NCI-H2081 (cell line): ENCODE measurements around the gene LRRC8E.
A peak's percentile ranks its signal among the peaks of the same experiment; 100 is the strongest.
"Not testable (repeated sequence)": the region's sequence is repeated elsewhere in the genome, so short reads cannot be mapped to it uniquely, and the experiment has no call there.

Experiments
- DNase-seq, 2 experiments: peaks; one replicate each; lab custom pipeline; 2025; lab: John Stamatoyannopoulos, UW

Gene LRRC8E

GRCh38 chr19:7908742-7909461 lies 20.6 kb downstream of the LRRC8E start:
- no peak for DNase-seq

DNA sequence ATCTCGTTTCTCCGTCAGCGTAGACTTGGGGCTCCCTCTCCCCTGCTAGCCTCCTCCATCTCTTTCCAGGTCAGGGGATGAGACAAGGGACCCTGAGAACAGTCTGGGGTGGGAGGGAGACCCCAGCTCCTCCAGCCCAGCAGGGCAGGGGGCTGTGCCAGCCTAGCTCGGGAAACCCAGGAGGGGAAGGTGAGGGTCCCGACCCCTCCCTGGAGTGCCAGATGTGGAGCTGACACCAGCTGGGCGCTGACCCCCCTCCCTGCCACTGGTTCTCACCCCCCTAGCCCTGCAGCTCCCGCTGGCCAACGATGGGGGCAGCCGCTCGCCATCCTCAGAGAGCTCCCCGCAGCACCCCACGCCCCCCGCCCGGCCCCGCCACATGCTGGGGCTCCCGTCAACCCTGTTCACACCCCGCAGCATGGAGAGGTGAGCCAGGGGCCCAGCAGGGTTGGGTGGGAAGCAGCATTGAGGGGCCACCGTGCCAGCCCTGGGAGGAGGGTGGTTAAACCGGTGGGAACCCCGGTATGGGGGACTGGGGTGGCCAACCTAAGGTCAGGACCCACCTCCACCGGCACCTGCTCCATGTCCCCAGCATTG lies 21.3 kb downstream of the LRRC8E start:
- DNase-seq, result no peak

DNA sequence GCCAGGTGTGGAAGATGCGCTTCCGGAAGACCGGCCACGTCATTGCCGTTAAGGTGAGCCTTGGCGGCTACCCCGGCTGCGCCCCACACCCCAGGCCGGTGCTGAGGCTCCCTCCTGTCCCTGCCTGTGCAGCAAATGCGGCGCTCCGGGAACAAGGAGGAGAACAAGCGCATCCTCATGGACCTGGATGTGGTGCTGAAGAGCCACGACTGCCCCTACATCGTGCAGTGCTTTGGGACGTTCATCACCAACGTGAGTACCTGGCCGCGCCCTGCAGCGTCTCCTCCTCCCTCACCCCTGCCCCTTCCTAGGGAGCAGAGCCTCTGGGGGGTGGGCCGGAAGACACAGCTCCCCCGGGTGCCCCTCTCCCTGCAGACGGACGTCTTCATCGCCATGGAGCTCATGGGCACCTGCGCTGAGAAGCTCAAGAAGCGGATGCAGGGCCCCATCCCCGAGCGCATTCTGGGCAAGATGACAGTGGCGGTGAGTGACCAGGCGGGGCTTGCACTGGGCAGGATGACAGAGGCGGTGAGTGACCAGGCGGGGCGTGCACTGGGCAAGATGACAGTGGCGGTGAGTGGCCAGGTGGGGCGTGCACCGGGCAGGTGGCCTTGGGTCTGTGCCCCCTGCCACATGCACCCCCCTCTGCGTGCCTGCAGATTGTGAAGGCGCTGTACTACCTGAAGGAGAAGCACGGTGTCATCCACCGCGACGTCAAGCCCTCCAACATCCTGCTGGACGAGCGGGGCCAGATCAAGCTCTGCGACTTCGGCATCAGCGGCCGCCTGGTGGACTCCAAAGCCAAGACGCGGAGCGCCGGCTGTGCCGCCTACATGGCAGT lies 22.2 kb downstream of the LRRC8E start:
- DNase-seq, result no peak

DNA sequence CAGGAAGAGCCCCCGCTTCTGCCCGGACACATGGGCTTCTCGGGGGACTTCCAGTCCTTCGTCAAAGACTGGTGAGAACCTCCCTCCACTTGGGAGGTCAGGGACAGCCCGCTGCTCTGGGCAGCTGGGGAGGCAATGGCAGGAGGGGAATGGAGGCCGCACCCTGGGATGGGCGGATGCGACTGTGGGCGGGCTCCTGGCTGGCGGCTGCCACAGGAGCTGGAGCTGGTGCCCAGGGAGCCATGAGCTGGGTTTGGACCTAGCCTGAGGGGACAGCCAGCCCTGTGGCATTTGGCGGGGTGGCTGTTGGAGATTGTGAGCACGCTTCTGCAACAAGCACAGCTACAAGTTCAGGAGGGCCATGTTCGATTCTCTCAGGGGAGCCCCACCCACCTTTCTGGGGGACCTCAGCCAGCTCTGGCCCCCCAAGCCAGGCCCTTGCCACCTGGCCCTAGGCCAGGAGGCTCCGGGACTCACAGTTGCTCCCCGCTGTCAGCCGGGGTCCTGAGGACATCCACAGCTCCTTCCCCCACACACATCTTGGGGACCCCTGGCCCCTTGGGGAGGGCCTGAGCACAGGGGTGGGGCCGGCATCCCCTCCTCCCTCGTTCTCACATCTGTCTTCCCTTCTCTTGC lies 23.3 kb downstream of the LRRC8E start:
- DNase-seq, result no peak

- DNase-seq, result no peak
These were observed 23.9 kb downstream of the LRRC8E start for GRCh38 chr19:7912144-7912696.

- DNase-seq, result no peak
These were observed 24.6 kb downstream of the LRRC8E start for GRCh38 chr19:7912697-7913564.

- DNase-seq, result no peak
These were observed 25.3 kb downstream of the LRRC8E start for GRCh38 chr19:7913652-7914051.

- no peak for DNase-seq
These were observed 25.8 kb downstream of the LRRC8E start for GRCh38 chr19:7914099-7914498.

DNA sequence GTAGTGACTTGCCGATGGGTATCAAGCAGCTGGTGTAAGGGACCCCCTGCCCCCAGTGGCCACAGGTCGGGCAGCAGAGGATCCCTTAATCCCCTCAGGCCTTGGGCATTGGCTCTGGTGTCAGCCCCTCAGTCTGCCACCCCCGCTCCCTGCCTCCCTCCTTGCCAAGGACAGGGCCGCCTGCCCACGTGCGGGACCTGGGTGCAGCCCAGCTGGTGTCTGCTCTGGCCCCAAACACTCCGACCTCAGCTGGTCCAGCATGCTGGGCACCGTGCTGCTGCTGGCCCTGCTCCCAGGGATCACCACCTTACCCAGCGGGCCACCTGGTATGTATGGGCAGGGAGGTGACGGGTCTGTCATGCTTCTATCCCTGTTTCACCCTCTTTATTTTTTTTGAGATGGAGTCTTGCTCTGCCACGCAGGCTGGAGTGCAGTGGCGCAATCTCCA lies 26.3 kb downstream of the LRRC8E start, which contains the start of gene TGFBR3L:
TGFBR3L (plus strand) TSS at position 233 of the 448 bp plus-strand sequence.
- DNase-seq, result no peak

GRCh38 chr19:7915250-7916102 lies 27.2 kb downstream of the LRRC8E start:
- DNase-seq, result no peak

DNA sequence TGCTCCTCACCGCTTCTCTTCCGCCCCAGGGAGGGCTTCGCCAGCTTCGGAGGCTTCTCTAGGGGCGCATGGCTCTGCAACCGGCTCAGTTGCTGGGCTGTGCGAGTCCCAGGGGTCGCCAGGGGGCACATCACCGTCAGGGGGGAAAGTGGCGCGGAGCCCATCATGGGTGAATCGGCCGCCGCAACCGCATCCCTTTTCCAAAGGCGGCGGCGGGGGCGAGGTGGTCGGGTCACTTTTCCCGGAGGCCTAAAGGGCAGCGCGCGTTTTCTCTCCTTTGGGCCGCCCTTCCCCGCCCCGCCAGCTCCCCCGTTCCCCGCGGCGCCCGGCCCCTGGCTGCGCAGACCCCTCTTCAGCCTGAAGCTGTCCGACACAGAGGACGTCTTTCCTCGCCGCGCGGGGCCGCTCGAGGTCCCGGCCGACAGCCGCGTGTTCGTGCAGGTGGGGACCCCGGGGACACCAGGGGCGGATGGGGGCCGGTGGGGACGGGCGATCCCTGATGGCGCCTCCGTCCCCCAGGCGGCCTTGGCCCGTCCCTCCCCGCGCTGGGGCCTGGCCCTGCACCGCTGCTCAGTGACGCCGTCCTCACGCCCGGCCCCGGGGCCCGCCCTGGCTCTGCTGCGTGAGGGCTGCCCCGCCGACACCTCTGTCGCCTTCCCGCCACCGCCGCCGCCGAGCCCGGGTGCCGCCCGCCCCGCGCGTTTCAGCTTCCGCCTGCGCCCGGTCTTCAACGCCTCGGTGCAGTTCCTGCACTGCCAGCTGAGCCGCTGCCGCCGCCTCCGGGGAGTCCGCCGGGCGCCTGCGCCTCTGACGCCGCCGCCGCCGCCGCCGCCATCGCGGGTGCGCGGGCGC lies 28.0 kb downstream of the LRRC8E start:
- peak; percentile 14 to 58 for DNase-seq

- no peak for DNase-seq
These were observed 28.6 kb downstream of the LRRC8E start for GRCh38 chr19:7916955-7917266.

DNA sequence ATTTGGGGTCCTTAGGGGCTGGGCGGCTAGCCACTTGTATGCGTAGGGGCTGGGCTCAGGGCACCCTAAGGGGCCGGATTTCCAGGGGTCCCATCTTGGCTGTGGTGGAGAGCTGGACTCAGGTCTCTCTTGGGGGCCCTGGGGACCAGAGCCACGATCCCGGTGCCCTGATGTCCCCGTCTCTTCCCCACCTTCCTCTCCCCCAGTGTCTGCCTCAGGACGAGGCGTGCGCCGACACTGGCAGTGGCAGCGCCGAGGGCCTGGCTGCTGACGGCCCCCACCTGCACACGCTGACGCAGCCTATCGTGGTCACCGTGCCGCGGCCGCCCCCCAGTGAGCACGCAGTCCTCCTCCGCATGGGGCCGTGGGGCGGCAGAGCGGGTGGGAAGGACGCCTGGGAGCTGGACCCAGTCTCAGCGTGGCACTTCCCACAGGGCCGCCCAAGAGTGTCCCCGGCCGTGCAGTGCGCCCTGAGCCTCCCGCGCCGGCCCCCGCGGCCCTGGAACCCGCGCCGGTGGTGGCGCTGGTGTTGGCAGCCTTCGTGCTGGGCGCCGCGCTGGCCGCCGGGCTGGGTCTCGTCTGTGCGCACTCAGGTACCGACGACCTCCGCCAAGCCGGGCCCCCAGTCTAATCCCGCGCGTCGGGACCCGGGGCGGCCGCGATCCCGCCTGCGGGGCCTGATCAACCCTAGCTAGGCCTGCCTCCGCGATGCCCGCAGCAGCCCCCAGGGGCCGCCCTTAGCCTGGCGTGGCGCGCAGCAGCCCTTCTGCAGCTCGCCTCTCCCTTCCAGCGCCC lies 29.2 kb downstream of the LRRC8E start:
- DNase-seq, result peak; percentile 25 to 51

DNA sequence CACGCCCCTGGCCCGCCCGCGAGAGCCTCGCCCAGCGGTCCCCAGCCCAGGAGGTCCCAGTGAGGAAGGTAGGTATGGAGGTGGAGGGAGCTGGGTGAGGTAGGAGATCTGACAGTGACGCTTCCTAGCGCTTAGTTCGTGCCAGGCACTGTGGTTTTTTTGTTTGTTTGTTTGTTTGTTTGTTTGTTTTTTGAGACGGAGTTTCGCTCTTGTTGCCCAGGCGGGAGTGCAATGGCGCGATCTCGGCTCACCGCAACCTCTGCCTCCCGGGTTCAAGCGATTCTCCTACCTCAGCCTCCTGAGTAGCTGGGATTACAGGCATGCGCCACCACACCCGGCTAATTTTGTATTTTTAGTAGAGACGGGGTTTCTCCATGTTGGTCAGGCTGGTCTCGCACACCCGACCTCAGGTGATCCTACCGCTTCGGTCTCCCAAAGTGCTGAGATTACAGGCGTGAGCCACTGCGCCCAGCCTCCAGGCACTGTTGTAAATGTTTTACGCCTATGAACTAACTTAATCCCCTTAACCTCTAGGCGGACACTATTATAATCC lies 29.8 kb downstream of the LRRC8E start:
- DNase-seq, result not testable (repeated sequence)

GRCh38 chr19:7918615-7919421 lies 30.5 kb downstream of the LRRC8E start:
- DNase-seq, result no peak

GRCh38 chr19:7919610-7920518 lies 31.6 kb downstream of the LRRC8E start, which contains the start of gene SNAPC2:
SNAPC2 (plus strand) TSS chr19:7920338; CDS start chr19:7920367, 29 bp downstream.
- peak; percentile 86 for DNase-seq
